Neural cell (in vitro differentiated cells): ENCODE results near the gene TWNK.

Experiments used
- POLR2AphosphoS5 ChIP-seq: IDR thresholded peaks from 2 replicates; pipeline ENCODE4 v1.6.1; 2012
- TAF1 ChIP-seq: IDR thresholded peaks from 2 replicates; pipeline ENCODE4 v1.6.1; 2012; ENCODE audit warnings: low read depth
- TF ChIP-seq, protein P1 (sequence below): fragments of 450-650 bp; IDR thresholded peaks from 2 replicates; pipeline ENCODE4 v1.5.1; 2014; ENCODE audit warnings: antibody characterized with exemption, mild to moderate bottlenecking, moderate library complexity; ENCODE audit not compliant: poor library complexity, severe bottlenecking

DNA sequence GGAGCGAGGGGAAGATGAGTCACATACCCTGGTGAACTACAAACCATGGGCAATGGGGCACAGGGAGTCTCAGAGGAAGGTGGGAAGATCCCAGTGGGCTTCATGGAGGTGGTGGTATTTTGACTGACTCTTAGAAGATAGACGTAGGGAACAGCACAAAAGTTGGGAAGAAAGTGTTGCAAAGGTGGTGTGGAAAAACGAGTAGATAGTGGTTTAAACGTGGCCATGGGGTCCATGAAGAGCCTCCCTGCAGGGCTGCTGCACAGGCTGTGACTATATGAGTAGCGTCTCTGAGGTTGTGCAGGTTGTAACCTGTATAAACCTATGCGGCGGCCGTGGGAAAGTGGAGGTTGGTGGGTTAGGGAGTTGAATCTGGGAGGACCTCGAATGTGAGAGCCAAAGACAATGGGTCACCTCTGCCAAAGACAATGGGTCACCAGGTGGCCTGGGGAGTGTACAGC is 26.1 kb downstream of the TWNK start:
- no peak for TF ChIP-seq TAF1
- no peak for TF ChIP-seq POLR2AphosphoS5
- TF ChIP-seq, protein P1, sequence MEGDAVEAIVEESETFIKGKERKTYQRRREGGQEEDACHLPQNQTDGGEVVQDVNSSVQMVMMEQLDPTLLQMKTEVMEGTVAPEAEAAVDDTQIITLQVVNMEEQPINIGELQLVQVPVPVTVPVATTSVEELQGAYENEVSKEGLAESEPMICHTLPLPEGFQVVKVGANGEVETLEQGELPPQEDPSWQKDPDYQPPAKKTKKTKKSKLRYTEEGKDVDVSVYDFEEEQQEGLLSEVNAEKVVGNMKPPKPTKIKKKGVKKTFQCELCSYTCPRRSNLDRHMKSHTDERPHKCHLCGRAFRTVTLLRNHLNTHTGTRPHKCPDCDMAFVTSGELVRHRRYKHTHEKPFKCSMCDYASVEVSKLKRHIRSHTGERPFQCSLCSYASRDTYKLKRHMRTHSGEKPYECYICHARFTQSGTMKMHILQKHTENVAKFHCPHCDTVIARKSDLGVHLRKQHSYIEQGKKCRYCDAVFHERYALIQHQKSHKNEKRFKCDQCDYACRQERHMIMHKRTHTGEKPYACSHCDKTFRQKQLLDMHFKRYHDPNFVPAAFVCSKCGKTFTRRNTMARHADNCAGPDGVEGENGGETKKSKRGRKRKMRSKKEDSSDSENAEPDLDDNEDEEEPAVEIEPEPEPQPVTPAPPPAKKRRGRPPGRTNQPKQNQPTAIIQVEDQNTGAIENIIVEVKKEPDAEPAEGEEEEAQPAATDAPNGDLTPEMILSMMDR: no peak
